HEK293 (cell line): Measurements from ENCODE around the gene HYLS1.

Experiments
- OSR2 ChIP-seq: fragments of 450-650 bp; formaldehyde crosslinking; IDR thresholded peaks from 2 replicates; pipeline ENCODE4 v1.5.1; 2016; ENCODE audit warnings: missing biosample characterization, missing genetic modification characterization
- YY1 ChIP-seq: fragments of 450-650 bp; formaldehyde crosslinking; IDR thresholded peaks from 2 replicates; pipeline ENCODE4 v1.5.1; 2018; ENCODE audit warnings: missing biosample characterization, missing genetic modification characterization
- ZBTB17 ChIP-seq: fragments of 450-650 bp; formaldehyde crosslinking; IDR thresholded peaks from 2 replicates; pipeline ENCODE4 v1.5.1; 2016; ENCODE audit warnings: missing biosample characterization, missing genetic modification characterization
- ZNF175 ChIP-seq: fragments of 450-650 bp; formaldehyde crosslinking; IDR thresholded peaks from 2 replicates; pipeline ENCODE4 v1.5.1; 2016; ENCODE audit warnings: missing biosample characterization, missing genetic modification characterization
- ZNF184 ChIP-seq: fragments of 450-650 bp; IDR thresholded peaks from 2 replicates; pipeline ENCODE4 v1.5.1; 2018; ENCODE audit warnings: missing biosample characterization, mild to moderate bottlenecking, missing genetic modification characterization
- ZNF571 ChIP-seq: fragments of 450-650 bp; formaldehyde crosslinking; IDR thresholded peaks from 2 replicates; pipeline ENCODE4 v1.5.0; 2017; ENCODE audit warnings: missing biosample characterization, missing genetic modification characterization
- TF ChIP-seq, protein P1 (sequence below): fragments of 450-650 bp; formaldehyde crosslinking; IDR thresholded peaks from 2 replicates; pipeline ENCODE4 v1.5.1; 2016; ENCODE audit warnings: missing biosample characterization, missing genetic modification characterization
- TF ChIP-seq, protein P2 (sequence below): fragments of 450-650 bp; formaldehyde crosslinking; IDR thresholded peaks from 2 replicates; pipeline ENCODE4 v1.5.1; 2016; ENCODE audit warnings: missing biosample characterization, missing genetic modification characterization

GRCh38 chr11:125932301-125932700 is 44.8 kb downstream of the HYLS1 start:
- TF ChIP-seq, protein P1, sequence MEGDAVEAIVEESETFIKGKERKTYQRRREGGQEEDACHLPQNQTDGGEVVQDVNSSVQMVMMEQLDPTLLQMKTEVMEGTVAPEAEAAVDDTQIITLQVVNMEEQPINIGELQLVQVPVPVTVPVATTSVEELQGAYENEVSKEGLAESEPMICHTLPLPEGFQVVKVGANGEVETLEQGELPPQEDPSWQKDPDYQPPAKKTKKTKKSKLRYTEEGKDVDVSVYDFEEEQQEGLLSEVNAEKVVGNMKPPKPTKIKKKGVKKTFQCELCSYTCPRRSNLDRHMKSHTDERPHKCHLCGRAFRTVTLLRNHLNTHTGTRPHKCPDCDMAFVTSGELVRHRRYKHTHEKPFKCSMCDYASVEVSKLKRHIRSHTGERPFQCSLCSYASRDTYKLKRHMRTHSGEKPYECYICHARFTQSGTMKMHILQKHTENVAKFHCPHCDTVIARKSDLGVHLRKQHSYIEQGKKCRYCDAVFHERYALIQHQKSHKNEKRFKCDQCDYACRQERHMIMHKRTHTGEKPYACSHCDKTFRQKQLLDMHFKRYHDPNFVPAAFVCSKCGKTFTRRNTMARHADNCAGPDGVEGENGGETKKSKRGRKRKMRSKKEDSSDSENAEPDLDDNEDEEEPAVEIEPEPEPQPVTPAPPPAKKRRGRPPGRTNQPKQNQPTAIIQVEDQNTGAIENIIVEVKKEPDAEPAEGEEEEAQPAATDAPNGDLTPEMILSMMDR (tag by site-specific recombination) = no peak
- TF ChIP-seq, protein P2, sequence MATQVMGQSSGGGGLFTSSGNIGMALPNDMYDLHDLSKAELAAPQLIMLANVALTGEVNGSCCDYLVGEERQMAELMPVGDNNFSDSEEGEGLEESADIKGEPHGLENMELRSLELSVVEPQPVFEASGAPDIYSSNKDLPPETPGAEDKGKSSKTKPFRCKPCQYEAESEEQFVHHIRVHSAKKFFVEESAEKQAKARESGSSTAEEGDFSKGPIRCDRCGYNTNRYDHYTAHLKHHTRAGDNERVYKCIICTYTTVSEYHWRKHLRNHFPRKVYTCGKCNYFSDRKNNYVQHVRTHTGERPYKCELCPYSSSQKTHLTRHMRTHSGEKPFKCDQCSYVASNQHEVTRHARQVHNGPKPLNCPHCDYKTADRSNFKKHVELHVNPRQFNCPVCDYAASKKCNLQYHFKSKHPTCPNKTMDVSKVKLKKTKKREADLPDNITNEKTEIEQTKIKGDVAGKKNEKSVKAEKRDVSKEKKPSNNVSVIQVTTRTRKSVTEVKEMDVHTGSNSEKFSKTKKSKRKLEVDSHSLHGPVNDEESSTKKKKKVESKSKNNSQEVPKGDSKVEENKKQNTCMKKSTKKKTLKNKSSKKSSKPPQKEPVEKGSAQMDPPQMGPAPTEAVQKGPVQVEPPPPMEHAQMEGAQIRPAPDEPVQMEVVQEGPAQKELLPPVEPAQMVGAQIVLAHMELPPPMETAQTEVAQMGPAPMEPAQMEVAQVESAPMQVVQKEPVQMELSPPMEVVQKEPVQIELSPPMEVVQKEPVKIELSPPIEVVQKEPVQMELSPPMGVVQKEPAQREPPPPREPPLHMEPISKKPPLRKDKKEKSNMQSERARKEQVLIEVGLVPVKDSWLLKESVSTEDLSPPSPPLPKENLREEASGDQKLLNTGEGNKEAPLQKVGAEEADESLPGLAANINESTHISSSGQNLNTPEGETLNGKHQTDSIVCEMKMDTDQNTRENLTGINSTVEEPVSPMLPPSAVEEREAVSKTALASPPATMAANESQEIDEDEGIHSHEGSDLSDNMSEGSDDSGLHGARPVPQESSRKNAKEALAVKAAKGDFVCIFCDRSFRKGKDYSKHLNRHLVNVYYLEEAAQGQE (tag by site-specific recombination) = no peak
- TF ChIP-seq ZNF184 (no peak), ZBTB17 (no peak), ZNF571 (tag by site-specific recombination) (no peak), OSR2 (tag by site-specific recombination) (no peak), ZNF175 (tag by site-specific recombination) (no peak), YY1 (tag by site-specific recombination) (no peak)
